Ecto neural progenitor cell (in vitro differentiated cells): Measurements from ENCODE around the gene MACROD2.

Experiments
- DNase-seq: peaks from one replicate; pipeline ENCODE4 v3.0.0-alpha.2; 2018; ENCODE audit warnings: low spot score

The MACROD2 gene

GRCh38 chr20:15593081-15593480 lies 1597.8 kb downstream of the MACROD2 start:
- DNase-seq: no peak

- DNase-seq: no peak
Observed at GRCh38 chr20:15594158-15594695, 1598.9 kb downstream of the MACROD2 start.

- DNase-seq: no peak
Observed at GRCh38 chr20:15596220-15596890, 1601.0 kb downstream of the MACROD2 start.

- no peak for DNase-seq
Observed at GRCh38 chr20:15597306-15597705, 1602.0 kb downstream of the MACROD2 start.

GRCh38 chr20:15599961-15600360 lies 1604.6 kb downstream of the MACROD2 start:
- DNase-seq: no peak

- DNase-seq: no peak
Observed at GRCh38 chr20:15600565-15600964, 1605.2 kb downstream of the MACROD2 start.

- no peak for DNase-seq
Observed at GRCh38 chr20:15603506-15603905, 1608.2 kb downstream of the MACROD2 start.

GRCh38 chr20:15603978-15604805 lies 1608.9 kb downstream of the MACROD2 start:
- DNase-seq: no peak

GRCh38 chr20:15609921-15610320 lies 1614.6 kb downstream of the MACROD2 start:
- no peak for DNase-seq

GRCh38 chr20:15610787-15611186 lies 1615.5 kb downstream of the MACROD2 start:
- no peak for DNase-seq

GRCh38 chr20:15611541-15611940 lies 1616.2 kb downstream of the MACROD2 start:
- no peak for DNase-seq

- no peak for DNase-seq
Observed at GRCh38 chr20:15612198-15612597, 1616.9 kb downstream of the MACROD2 start.

- DNase-seq: no peak
Observed at GRCh38 chr20:15612769-15613168, 1617.5 kb downstream of the MACROD2 start.

GRCh38 chr20:15613530-15613929 lies 1618.2 kb downstream of the MACROD2 start:
- DNase-seq: no peak

GRCh38 chr20:15616626-15617025 lies 1621.3 kb downstream of the MACROD2 start:
- no peak for DNase-seq

GRCh38 chr20:15618110-15618509 lies 1622.8 kb downstream of the MACROD2 start:
- no peak for DNase-seq

- DNase-seq: no peak
Observed at GRCh38 chr20:15618912-15619311, 1623.6 kb downstream of the MACROD2 start.

- DNase-seq: no peak
Observed at GRCh38 chr20:15619341-15619740, 1624.0 kb downstream of the MACROD2 start.

- no peak for DNase-seq
Observed at GRCh38 chr20:15619816-15620215, 1624.5 kb downstream of the MACROD2 start.

GRCh38 chr20:15622368-15622767 lies 1627.1 kb downstream of the MACROD2 start:
- DNase-seq: no peak

- no peak for DNase-seq
Observed at GRCh38 chr20:15623215-15623614, 1627.9 kb downstream of the MACROD2 start.

GRCh38 chr20:15625981-15626380 lies 1630.7 kb downstream of the MACROD2 start:
- DNase-seq: no peak

GRCh38 chr20:15627089-15627488 lies 1631.8 kb downstream of the MACROD2 start:
- DNase-seq: no peak
